ENCODE data around the gene COLQ.
"Not testable (repeated sequence)": the region's sequence is repeated elsewhere in the genome, so short reads cannot be mapped to it uniquely, and the experiment has no call there.

Gene COLQ

DNA sequence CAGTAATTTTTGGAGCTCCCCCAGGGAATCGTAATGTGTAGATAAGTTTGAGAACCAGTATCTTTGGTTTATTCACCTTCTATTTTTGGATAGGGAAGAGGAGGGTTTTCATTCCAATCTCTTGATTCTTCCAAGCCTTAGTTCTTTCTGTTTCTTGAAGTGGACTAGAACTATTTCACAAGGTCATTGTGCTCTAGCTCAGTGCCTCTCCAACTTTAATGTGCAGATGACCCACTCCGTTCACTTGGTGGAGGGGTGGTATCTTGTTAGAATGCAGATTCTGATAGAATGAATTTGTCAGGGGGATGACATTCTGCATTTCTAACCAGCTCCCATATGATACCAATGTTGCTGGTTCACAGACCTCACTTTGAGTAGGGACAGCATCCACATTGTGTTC lies 35.5 kb downstream of the COLQ start:
- H3K27me3 Mint-ChIP-seq = no peaks in the 10 kb centered on the region
- peaks cover 5% of the 10 kb centered on the region for H3K36me3 Mint-ChIP-seq
- no peaks in the 10 kb centered on the region for H3K9me3 Mint-ChIP-seq
- H3K27ac Mint-ChIP-seq = no peak overlapping the region
- H3K4me3 Mint-ChIP-seq = no peak overlapping the region
- no peaks in the 10 kb centered on the region for H3K4me1 Mint-ChIP-seq

DNA sequence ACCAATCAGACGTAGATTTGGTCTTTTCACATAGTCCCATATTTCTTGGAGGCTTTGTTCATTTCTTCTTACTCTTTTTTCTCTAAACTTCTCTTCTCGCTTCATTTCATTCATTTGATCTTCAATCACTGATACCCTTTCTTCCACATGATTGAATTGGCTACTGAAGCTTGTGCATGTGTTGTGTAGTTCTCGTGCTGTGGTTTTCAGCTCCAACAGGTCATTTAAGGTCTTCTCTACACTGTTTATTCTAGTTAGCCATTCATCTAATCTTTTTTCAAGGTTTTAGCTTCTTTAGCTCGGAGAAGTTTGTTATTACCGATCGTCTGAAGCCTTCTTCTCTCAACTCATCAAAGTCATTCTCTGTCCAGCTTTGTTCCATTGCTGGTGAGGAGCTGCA lies 37.0 kb downstream of the COLQ start:
- not testable (repeated sequence) for H3K27ac Mint-ChIP-seq, H3K9me3 Mint-ChIP-seq, H3K4me3 Mint-ChIP-seq, H3K36me3 Mint-ChIP-seq, H3K4me1 Mint-ChIP-seq, H3K27me3 Mint-ChIP-seq

- Mint-ChIP-seq H3K4me1 (no peaks in the 10 kb centered on the region), H3K9me3 (no peaks in the 10 kb centered on the region), H3K27me3 (no peaks in the 10 kb centered on the region), H3K4me3 (no peak overlapping the region), H3K27ac (no peak overlapping the region), H3K36me3 (no peaks in the 10 kb centered on the region)
Observed at GRCh38 chr3:15479400-15480224, 41.9 kb downstream of the COLQ start.

DNA sequence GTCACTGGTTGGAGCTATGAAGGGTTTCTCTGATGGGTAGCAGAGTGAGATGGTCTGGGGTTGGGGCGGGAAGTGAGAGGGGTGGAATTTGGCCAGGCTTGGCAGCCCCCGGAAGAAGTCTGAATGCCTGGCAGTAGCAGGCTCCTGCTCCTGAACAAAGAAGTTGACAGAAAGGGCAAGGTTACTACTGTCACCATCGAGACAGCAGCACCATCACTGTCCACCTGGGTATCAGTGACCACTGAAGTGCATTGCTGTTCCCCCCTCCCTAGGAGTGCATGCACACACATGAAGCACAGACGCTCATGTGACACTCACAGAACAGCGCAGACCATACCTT lies 42.9 kb downstream of the COLQ start:
- Mint-ChIP-seq H3K36me3 (no peaks in the 10 kb centered on the region), H3K27ac (no peak overlapping the region), H3K4me1 (no peaks in the 10 kb centered on the region), H3K9me3 (no peaks in the 10 kb centered on the region), H3K4me3 (no peak overlapping the region), H3K27me3 (no peaks in the 10 kb centered on the region)

GRCh38 chr3:15477951-15478639 lies 43.4 kb downstream of the COLQ start:
- H3K27me3 Mint-ChIP-seq = no peaks in the 10 kb centered on the region
- H3K36me3 Mint-ChIP-seq = no peaks in the 10 kb centered on the region
- no peaks in the 10 kb centered on the region for H3K4me1 Mint-ChIP-seq
- no peak overlapping the region for H3K27ac Mint-ChIP-seq
- H3K4me3 Mint-ChIP-seq = no peak overlapping the region
- H3K9me3 Mint-ChIP-seq = no peaks in the 10 kb centered on the region

DNA sequence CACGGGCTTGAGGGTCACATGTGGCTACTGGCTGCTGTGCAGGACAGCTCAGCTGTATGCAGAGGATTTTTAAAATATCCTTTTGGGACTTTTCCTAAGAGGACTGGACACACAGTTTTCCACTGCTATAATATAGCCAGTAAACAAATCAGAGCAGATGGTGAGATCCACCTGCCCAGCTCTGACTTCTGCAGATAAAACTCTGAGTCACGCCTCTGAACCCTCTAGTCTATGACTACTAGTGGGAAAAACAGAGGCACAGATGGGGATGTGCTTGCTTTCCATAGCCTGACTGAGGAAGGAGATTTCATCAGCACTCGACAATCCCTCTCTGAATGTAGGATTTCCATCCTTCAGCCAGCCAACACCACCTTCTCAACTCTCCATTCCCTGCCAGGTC lies 45.1 kb downstream of the COLQ start:
- H3K9me3 Mint-ChIP-seq = no peaks in the 10 kb centered on the region
- H3K36me3 Mint-ChIP-seq = peaks cover under 1% of the 10 kb centered on the region
- H3K27ac Mint-ChIP-seq = no peak overlapping the region
- no peaks in the 10 kb centered on the region for H3K27me3 Mint-ChIP-seq
- no peak overlapping the region for H3K4me3 Mint-ChIP-seq
- H3K4me1 Mint-ChIP-seq = no peaks in the 10 kb centered on the region

DNA sequence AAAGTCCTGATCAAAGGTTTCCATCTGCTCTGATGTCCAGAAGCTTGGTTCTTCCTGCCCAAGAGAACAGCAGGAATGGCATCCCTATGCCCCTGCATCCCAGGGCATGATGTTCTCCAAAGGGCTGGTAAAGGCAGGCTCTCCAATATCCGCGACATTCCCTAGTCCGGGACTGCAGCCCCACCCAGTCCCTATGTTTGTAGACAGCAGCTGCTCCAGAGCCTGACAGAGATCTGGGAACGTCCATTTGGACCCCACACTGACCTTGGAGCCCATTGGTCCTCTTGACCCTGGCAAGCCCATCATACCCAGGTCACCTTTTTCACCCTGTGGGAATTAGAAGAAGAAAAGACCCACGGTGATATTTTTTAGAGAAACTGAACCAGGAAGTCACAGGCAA lies 46.3 kb downstream of the COLQ start:
- Mint-ChIP-seq H3K27ac (no peak overlapping the region), H3K27me3 (no peaks in the 10 kb centered on the region), H3K4me3 (no peak overlapping the region), H3K9me3 (no peaks in the 10 kb centered on the region), H3K4me1 (no peaks in the 10 kb centered on the region), H3K36me3 (peaks cover 2% of the 10 kb centered on the region)

DNA sequence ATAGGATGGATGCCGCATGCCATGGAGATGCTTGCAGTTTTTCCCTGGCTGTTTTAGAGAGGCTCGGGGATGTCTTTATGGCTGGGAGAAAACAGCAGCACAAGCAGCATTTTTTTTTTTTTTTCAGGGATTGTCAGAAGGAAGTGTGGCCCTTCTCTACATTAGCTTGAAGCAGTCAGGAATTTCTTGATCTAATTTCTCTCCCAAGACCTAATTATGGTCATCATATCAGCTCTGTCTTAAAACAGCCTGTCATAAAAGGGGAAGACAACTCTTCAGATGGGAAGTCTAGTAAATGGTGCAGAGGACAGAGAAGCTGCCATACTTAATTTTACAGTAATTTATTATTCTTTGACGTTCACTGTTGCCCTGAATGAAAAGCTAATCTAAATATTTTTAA lies 49.6 kb downstream of the COLQ start:
- Mint-ChIP-seq H3K27me3 (no peaks in the 10 kb centered on the region), H3K9me3 (no peaks in the 10 kb centered on the region), H3K4me1 (no peaks in the 10 kb centered on the region), H3K4me3 (no peak overlapping the region), H3K27ac (no peak overlapping the region), H3K36me3 (peaks cover 2% of the 10 kb centered on the region)

- Mint-ChIP-seq H3K27me3 (no peaks in the 10 kb centered on the region), H3K27ac (no peak overlapping the region), H3K36me3 (peaks cover 2% of the 10 kb centered on the region), H3K4me1 (no peaks in the 10 kb centered on the region), H3K4me3 (no peak overlapping the region), H3K9me3 (no peaks in the 10 kb centered on the region)
Observed at GRCh38 chr3:15470849-15471248, 50.7 kb downstream of the COLQ start.

- H3K27me3 Mint-ChIP-seq = no peaks in the 10 kb centered on the region
- H3K4me1 Mint-ChIP-seq = no peaks in the 10 kb centered on the region
- H3K9me3 Mint-ChIP-seq = no peaks in the 10 kb centered on the region
- H3K4me3 Mint-ChIP-seq = no peak overlapping the region
- H3K36me3 Mint-ChIP-seq = peaks cover 2% of the 10 kb centered on the region
- no peak overlapping the region for H3K27ac Mint-ChIP-seq
Observed at GRCh38 chr3:15470261-15470660, 51.2 kb downstream of the COLQ start.

DNA sequence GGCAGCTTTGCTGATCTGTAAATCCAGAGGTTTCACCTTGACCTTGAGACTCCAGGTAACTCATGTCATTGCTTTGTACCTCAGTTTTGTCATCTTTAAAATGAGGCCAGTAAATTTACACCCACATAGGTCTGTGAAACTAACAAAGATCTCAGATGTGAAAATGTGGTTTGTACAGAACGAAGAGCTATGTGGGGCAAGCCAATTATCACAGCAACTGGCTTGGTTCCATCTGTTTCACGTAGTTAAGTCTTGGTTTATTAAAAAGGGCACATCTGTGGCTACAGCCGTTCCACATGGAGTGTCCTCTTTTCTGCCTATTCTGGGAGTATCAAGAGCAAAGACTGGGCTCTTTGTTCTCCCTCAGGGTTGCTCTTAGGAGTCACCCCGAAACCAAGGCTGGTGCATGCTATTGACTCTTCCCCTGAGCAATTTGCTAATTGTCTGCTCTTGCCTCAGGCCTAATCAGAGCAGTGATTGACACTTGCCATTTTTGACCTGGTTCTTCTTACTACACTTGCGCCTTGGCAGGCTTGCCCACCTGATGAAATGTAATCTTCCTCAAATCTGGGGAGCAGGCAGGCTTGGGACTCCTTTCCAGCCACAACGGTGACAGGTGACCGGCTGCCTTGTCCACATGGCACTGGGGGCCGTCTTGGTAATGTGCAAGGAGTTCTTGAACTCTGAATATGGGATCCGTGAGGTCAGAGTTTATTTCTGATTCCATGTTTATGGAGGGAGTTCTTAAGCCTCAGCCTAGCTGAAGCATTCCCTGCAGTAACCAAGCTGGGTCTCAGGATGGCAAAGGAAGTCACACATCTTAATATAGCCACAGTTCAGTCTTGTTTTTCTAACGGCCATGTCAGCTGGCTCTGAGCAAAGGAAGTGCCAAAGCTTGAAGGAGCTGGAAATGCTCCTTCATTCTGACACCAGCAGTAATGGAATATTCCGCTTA lies 54.0 kb downstream of the COLQ start:
- Mint-ChIP-seq H3K9me3 (no peaks in the 10 kb centered on the region), H3K27ac (peak overlapping the region; percentile 11), H3K4me3 (no peak overlapping the region), H3K4me1 (peaks cover 2% of the 10 kb centered on the region), H3K36me3 (peaks cover 3% of the 10 kb centered on the region), H3K27me3 (no peaks in the 10 kb centered on the region)

DNA sequence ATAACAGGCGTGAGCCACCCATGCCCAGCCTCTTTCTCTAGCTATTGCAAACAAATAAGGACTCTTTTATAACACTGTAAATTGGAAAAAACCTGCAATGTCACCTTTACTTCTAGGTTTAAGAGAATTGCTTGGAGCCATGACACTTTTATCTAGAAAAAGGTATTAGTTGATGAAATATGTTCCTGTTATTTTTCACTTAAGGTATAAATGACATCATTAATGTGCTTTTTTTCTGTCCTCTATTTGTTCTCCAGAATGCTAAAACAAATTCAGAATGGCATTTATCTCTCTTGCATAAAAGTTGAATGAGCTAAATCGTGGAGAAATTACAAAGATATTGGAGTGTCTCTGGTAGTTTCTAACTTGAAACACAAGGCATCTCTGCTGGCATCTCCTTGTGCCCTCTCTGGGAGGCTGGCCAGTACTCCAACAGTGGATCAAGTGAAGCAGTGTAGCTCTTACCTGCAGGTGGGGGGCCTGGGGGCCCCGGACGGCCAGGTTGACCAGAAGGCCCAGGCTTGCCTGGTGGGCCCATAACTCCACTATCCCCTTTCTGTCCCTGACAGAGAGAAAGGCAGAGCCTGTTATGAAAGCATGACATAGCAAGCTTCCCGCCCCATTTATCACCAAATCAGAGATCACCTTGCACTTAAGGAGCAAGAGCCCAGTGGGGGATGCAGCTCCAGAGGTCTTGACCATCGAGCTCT lies 55.5 kb downstream of the COLQ start:
- Mint-ChIP-seq H3K27ac (no peak overlapping the region), H3K27me3 (no peaks in the 10 kb centered on the region), H3K4me3 (no peak overlapping the region), H3K36me3 (peaks cover 1% of the 10 kb centered on the region), H3K4me1 (peaks cover 13% of the 10 kb centered on the region), H3K9me3 (no peaks in the 10 kb centered on the region)

- no peak overlapping the region for H3K27ac Mint-ChIP-seq
- H3K9me3 Mint-ChIP-seq = no peaks in the 10 kb centered on the region
- peaks cover 1% of the 10 kb centered on the region for H3K36me3 Mint-ChIP-seq
- H3K4me3 Mint-ChIP-seq = peak overlapping the region; percentile 37
- H3K27me3 Mint-ChIP-seq = no peaks in the 10 kb centered on the region
- peaks cover 14% of the 10 kb centered on the region for H3K4me1 Mint-ChIP-seq
Observed at GRCh38 chr3:15462451-15462850, 59.1 kb downstream of the COLQ start.

DNA sequence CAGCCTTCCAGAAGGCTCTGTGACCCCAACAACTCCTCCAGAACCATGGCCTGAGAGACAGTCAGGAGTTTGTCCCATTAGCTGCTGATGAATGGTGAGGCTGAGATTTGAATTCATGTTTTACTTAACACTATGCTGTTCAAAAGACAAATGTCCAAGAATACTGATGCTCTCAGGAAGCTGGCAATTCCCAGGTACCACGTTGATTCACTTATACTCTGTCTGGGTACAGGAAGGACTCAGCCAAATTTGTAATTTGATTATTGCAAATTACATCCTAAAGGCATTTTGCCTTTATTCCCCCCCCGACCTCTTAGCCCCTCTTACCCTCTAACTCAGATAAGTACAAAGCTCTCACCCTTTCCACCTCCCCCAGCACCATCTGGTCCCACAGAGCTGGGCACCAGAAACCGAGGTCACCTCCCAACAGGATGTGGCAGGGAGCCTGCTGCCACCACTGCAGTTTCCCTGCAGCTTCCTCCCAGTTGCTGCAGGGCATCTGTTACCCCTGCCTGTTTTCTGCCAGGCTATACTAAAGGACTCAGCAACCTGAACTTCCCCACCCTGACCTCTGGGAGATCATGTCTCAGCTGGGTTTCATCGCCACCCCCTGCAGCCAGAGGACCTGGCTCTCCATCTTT lies 60.5 kb downstream of the COLQ start:
- Mint-ChIP-seq H3K4me1 (peaks cover 14% of the 10 kb centered on the region), H3K27ac (no peak overlapping the region), H3K36me3 (peaks cover 1% of the 10 kb centered on the region), H3K27me3 (no peaks in the 10 kb centered on the region), H3K9me3 (no peaks in the 10 kb centered on the region), H3K4me3 (no peak overlapping the region)

GRCh38 chr3:15458212-15458780 lies 63.2 kb downstream of the COLQ start:
- Mint-ChIP-seq H3K9me3 (no peaks in the 10 kb centered on the region), H3K27me3 (no peaks in the 10 kb centered on the region), H3K36me3 (no peaks in the 10 kb centered on the region), H3K4me3 (no peak overlapping the region), H3K27ac (peak overlapping the region; percentile 44), H3K4me1 (peaks cover 14% of the 10 kb centered on the region)
